Measurements from ENCODE around the gene ZNF768.
A peak's percentile ranks its signal among the peaks of the same experiment; 100 is the strongest.

- TF ChIP-seq POLR2A (IDR thresholded peaks at IDR 0.05) (peak; percentile 36 to 67), CTCF (IDR thresholded peaks at IDR 0.05) (peak in 2 of 4 experiments; percentile 12 to 26)
Measured at GRCh38 chr16:30557957-30558788, 31.8 kb upstream of the ZNF768 start, which contains the start of gene ZNF764.

Measured in uterus (tissue), 2 donors.